Vagina (tissue), 2 donors: ENCODE measurements around the gene KPTN. TPM values are rescaled to one million over a fixed set of nuclear protein-coding genes. Genes with fewer than 3 reads are reported as not detected.

Source experiments
- DNase-seq, 2 donors: peaks; one replicate each; pipeline ENCODE4 v3.0.0-alpha.2; 2017; ENCODE audit errors: extremely low spot score in 2 of 2
- H3K27ac ChIP-seq: fragments of 200-600 bp; sonication (generic); one replicate; pipeline ENCODE4 v1.5.1; 2019
- H3K27me3 ChIP-seq: fragments of 200-600 bp; sonication (generic); one replicate; pipeline ENCODE4 v1.5.1; 2019
- H3K36me3 ChIP-seq, 2 donors: fragments of 200-600 bp; sonication (generic); one replicate each; pipeline ENCODE4 v1.5.1; 2017 to 2019
- H3K4me1 ChIP-seq: fragments of 200-600 bp; sonication (generic); one replicate; pipeline ENCODE4 v1.5.1; 2019
- H3K4me3 ChIP-seq, 2 donors: fragments of 200-600 bp; sonication (generic); 1 replicate in 1 of 2; 2 replicates in 1 of 2; pipeline ENCODE4 v1.5.1; 2016 to 2019
- H3K9me3 ChIP-seq: fragments of 200-600 bp; sonication (generic); one replicate; pipeline ENCODE4 v1.5.1; 2019
- CTCF ChIP-seq, 3 experiments: fragments of 450-650 bp in 2 of 3; fragments of 200-600 bp in 1 of 3; sonication (generic) in 1 of 3; IDR thresholded peaks; one replicate each; pipeline ENCODE4 v1.5.1; 2017 to 2019; ENCODE audit warnings: antibody characterized with exemption in 3 of 3, mild to moderate bottlenecking in 2 of 3, moderate library complexity in 2 of 3
- POLR2A ChIP-seq, 2 donors: fragments of 450-650 bp; IDR thresholded peaks; one replicate each; pipeline ENCODE4 v1.6.1; 2017; ENCODE audit warnings: antibody characterized with exemption in 2 of 2, mild to moderate bottlenecking in 2 of 2, moderate library complexity in 2 of 2
- POLR2AphosphoS5 ChIP-seq, 2 donors: sonication (generic); formaldehyde crosslinking; IDR thresholded peaks; one replicate each; pipeline ENCODE4 v1.9.0; 2017; ENCODE audit warnings: antibody characterized with exemption in 2 of 2, mild to moderate bottlenecking in 2 of 2, low read depth in 1 of 2; ENCODE audit not compliant: insufficient read depth in 1 of 2
- intact Hi-C: fragments of 100-400 bp; cut with DNase I; formaldehyde crosslinking; loops from one replicate; pipeline ENCODE4 v1.15.1; 2023
- total RNA-seq: library from RNA; depleted of rRNA; stranded (reverse); fragments of >200 nt; gene quantifications from one replicate; pipeline ENCODE4 v1.2.3, GENCODE V29; 2016

Gene KPTN
- total RNA-seq, 1 donor from 2014 or later, result 9.6 TPM

- TF ChIP-seq CTCF (IDR thresholded peaks at IDR 0.05) (no peak), POLR2AphosphoS5 (IDR thresholded peaks at IDR 0.05; ENCODE audit: insufficient read depth in 1 of 2, low read depth in 1 of 2) (peak in 1 of 2 donors; percentile 37)
- peak overlapping the region; percentile 99 for H3K27ac ChIP-seq
- no peaks in the 10 kb centered on the region for H3K27me3 ChIP-seq
- no peak for DNase-seq
- peak overlapping the region; percentile 86 to 89 for H3K4me3 ChIP-seq
- peaks cover 84% of the 10 kb centered on the region for H3K4me1 ChIP-seq
- H3K36me3 ChIP-seq, result no peaks in the 10 kb centered on the region
- intact Hi-C loops, result loop anchor here (10.0 kb wide), 3 partner anchors 77 to 237 kb away; partner anchors contain the start of genes BICRA and INAFM1
- H3K9me3 ChIP-seq, result no peaks in the 10 kb centered on the region
These were observed 27.7 kb upstream of the KPTN start for GRCh38 chr19:47511681-47512080.

- peak overlapping the region; percentile 86 to 89 for H3K4me3 ChIP-seq
These were observed 27.1 kb upstream of the KPTN start for GRCh38 chr19:47511128-47511517.

GRCh38 chr19:47510516-47511127 is 26.6 kb upstream of the KPTN start:
- peak overlapping the region in 1 of 2 donors; percentile 86 for H3K4me3 ChIP-seq
- intact Hi-C loops, result loop anchor here (10.0 kb wide), 3 partner anchors 76 to 236 kb away; partner anchors contain the start of genes BICRA and INAFM1
- H3K27ac ChIP-seq, result peak overlapping the region; percentile 99
- H3K4me1 ChIP-seq, result peaks cover 83% of the 10 kb centered on the region
- H3K36me3 ChIP-seq, result no peaks in the 10 kb centered on the region
- DNase-seq, result no peak
- no peaks in the 10 kb centered on the region for H3K27me3 ChIP-seq
- no peaks in the 10 kb centered on the region for H3K9me3 ChIP-seq
- no peak for TF ChIP-seq CTCF (IDR thresholded peaks at IDR 0.05)
- no peak for TF ChIP-seq POLR2A (IDR thresholded peaks at IDR 0.05)
- no peak for TF ChIP-seq POLR2AphosphoS5 (IDR thresholded peaks at IDR 0.05; ENCODE audit: insufficient read depth in 1 of 2, low read depth in 1 of 2)

More at GRCh38 chr19:47511128-47511517, 27.1 kb upstream of the KPTN start:
- H3K36me3 ChIP-seq, result no peaks in the 10 kb centered on the region
- peaks cover 88% of the 10 kb centered on the region for H3K4me1 ChIP-seq
- H3K27ac ChIP-seq, result peak overlapping the region; percentile 99
- H3K27me3 ChIP-seq, result no peaks in the 10 kb centered on the region
- intact Hi-C loops, result loop anchor here (10.0 kb wide), 3 partner anchors 76 to 236 kb away; partner anchors contain the start of genes BICRA and INAFM1
- TF ChIP-seq POLR2A (IDR thresholded peaks at IDR 0.05), result no peak
- no peak for TF ChIP-seq CTCF (IDR thresholded peaks at IDR 0.05)
- TF ChIP-seq POLR2AphosphoS5 (IDR thresholded peaks at IDR 0.05; ENCODE audit: insufficient read depth in 1 of 2, low read depth in 1 of 2), result no peak
- no peak for DNase-seq
- H3K9me3 ChIP-seq, result no peaks in the 10 kb centered on the region

- intact Hi-C loops, result loop anchor here (10.0 kb wide), 3 partner anchors 75 to 235 kb away; partner anchors contain the start of genes BICRA and INAFM1
- Histone ChIP-seq H3K4me3 (no peak overlapping the region), H3K9me3 (no peaks in the 10 kb centered on the region), H3K27me3 (no peaks in the 10 kb centered on the region), H3K27ac (peak overlapping the region; percentile 99), H3K36me3 (no peaks in the 10 kb centered on the region), H3K4me1 (peaks cover 82% of the 10 kb centered on the region)
- no peak for DNase-seq
- TF ChIP-seq POLR2A (IDR thresholded peaks at IDR 0.05) (no peak), CTCF (IDR thresholded peaks at IDR 0.05) (no peak), POLR2AphosphoS5 (IDR thresholded peaks at IDR 0.05; ENCODE audit: insufficient read depth in 1 of 2, low read depth in 1 of 2) (no peak)
These were observed 26.0 kb upstream of the KPTN start for GRCh38 chr19:47509973-47510372.
